Adipocyte (in vitro differentiated cells): ENCODE data around the gene POM121L2.

Experiments used
- DNase-seq: peaks from one replicate; pipeline ENCODE4 v3.0.0-alpha.2; 2015; ENCODE audit warnings: low read depth
- H3K27me3 ChIP-seq: replicated peaks from 2 replicates; pipeline ENCODE4 v1.7.0; 2013; ENCODE audit warnings: mild to moderate bottlenecking, low read length, moderate library complexity; ENCODE audit not compliant: control insufficient read depth, insufficient read depth
- H3K36me3 ChIP-seq: 2 replicates; pipeline ENCODE4 v1.7.0; 2013; ENCODE audit warnings: low read length, mild to moderate bottlenecking, moderate library complexity; ENCODE audit not compliant: control insufficient read depth, insufficient read depth, severe bottlenecking
- H3K4me1 ChIP-seq: 2 replicates; pipeline ENCODE4 v1.7.0; 2013; ENCODE audit warnings: mild to moderate bottlenecking, low read length, moderate library complexity; ENCODE audit not compliant: control insufficient read depth, insufficient read depth
- H3K4me3 ChIP-seq: 2 replicates; pipeline ENCODE4 v1.7.0; 2013; ENCODE audit warnings: mild to moderate bottlenecking, low read length, moderate library complexity
- H3K9ac ChIP-seq: 2 replicates; pipeline ENCODE4 v1.7.0; 2013; ENCODE audit warnings: mild to moderate bottlenecking, low read length, moderate library complexity
- H3K9me3 ChIP-seq: 2 replicates; pipeline ENCODE4 v1.7.0; 2013; ENCODE audit warnings: mild to moderate bottlenecking, low read length, moderate library complexity; ENCODE audit not compliant: control insufficient read depth

The POM121L2 gene

GRCh38 chr6:27312146-27312949 is at the start of gene POM121L2:
POM121L2 (minus strand) TSS chr6:27312273; CDS start chr6:27312170, 103 bp downstream.
- H3K4me1 ChIP-seq = no peaks in the 10 kb centered on the region
- H3K9me3 ChIP-seq = peaks cover 8% of the 10 kb centered on the region
- no peaks in the 10 kb centered on the region for H3K36me3 ChIP-seq
- peaks cover 32% of the 10 kb centered on the region for H3K27me3 ChIP-seq
- DNase-seq = peak; percentile 68
- H3K4me3 ChIP-seq = peak within 1 kb of the TSS; percentile 77
- peak within 1 kb of the TSS; percentile 37 for H3K9ac ChIP-seq

GRCh38 chr6:27359231-27359630 is 47.2 kb upstream of the POM121L2 start:
- Histone ChIP-seq H3K9ac (no peak overlapping the region), H3K27me3 (no peaks in the 10 kb centered on the region), H3K36me3 (no peaks in the 10 kb centered on the region), H3K4me1 (no peaks in the 10 kb centered on the region), H3K9me3 (peaks cover 53% of the 10 kb centered on the region), H3K4me3 (no peak overlapping the region)
- DNase-seq = no peak

- no peak for DNase-seq
- Histone ChIP-seq H3K9ac (no peak overlapping the region), H3K9me3 (peaks cover 53% of the 10 kb centered on the region), H3K4me1 (no peaks in the 10 kb centered on the region), H3K27me3 (no peaks in the 10 kb centered on the region), H3K36me3 (no peaks in the 10 kb centered on the region), H3K4me3 (no peak overlapping the region)
Observed at GRCh38 chr6:27358786-27359185, 46.7 kb upstream of the POM121L2 start.

GRCh38 chr6:27352850-27353249 is 40.8 kb upstream of the POM121L2 start:
- H3K9me3 ChIP-seq = peaks cover 22% of the 10 kb centered on the region
- no peak for DNase-seq

GRCh38 chr6:27334141-27334540 is 22.1 kb upstream of the POM121L2 start:
- no peak overlapping the region for H3K9ac ChIP-seq
- no peaks in the 10 kb centered on the region for H3K36me3 ChIP-seq
- peaks cover 7% of the 10 kb centered on the region for H3K4me1 ChIP-seq
- H3K27me3 ChIP-seq = no peaks in the 10 kb centered on the region
- H3K9me3 ChIP-seq = no peaks in the 10 kb centered on the region
- no peak overlapping the region for H3K4me3 ChIP-seq
- no peak for DNase-seq

More at GRCh38 chr6:27352850-27353249, 40.8 kb upstream of the POM121L2 start:
- no peaks in the 10 kb centered on the region for H3K27me3 ChIP-seq
- H3K4me3 ChIP-seq = no peak overlapping the region
- H3K4me1 ChIP-seq = no peaks in the 10 kb centered on the region
- no peak overlapping the region for H3K9ac ChIP-seq
- no peaks in the 10 kb centered on the region for H3K36me3 ChIP-seq

- no peaks in the 10 kb centered on the region for H3K27me3 ChIP-seq
- H3K9ac ChIP-seq = no peak overlapping the region
- no peaks in the 10 kb centered on the region for H3K36me3 ChIP-seq
- no peak for DNase-seq
- no peaks in the 10 kb centered on the region for H3K9me3 ChIP-seq
- H3K4me3 ChIP-seq = peak overlapping the region; percentile 77
- H3K4me1 ChIP-seq = peaks cover 7% of the 10 kb centered on the region
Observed at GRCh38 chr6:27333642-27334040, 21.6 kb upstream of the POM121L2 start.

GRCh38 chr6:27332692-27333641 is 20.9 kb upstream of the POM121L2 start:
- peaks cover 7% of the 10 kb centered on the region for H3K4me1 ChIP-seq
- no peaks in the 10 kb centered on the region for H3K9me3 ChIP-seq
- DNase-seq = peak; percentile 53

GRCh38 chr6:27327023-27327738 is 15.1 kb upstream of the POM121L2 start:
- H3K4me3 ChIP-seq = no peak overlapping the region
- H3K4me1 ChIP-seq = no peaks in the 10 kb centered on the region
- no peak overlapping the region for H3K9ac ChIP-seq
- no peaks in the 10 kb centered on the region for H3K27me3 ChIP-seq
- DNase-seq = no peak
- H3K36me3 ChIP-seq = no peaks in the 10 kb centered on the region
- no peaks in the 10 kb centered on the region for H3K9me3 ChIP-seq

More at GRCh38 chr6:27332692-27333641, 20.9 kb upstream of the POM121L2 start:
- H3K27me3 ChIP-seq = no peaks in the 10 kb centered on the region
- no peaks in the 10 kb centered on the region for H3K36me3 ChIP-seq
- no peak overlapping the region for H3K9ac ChIP-seq
- peak overlapping the region; percentile 77 for H3K4me3 ChIP-seq

- Histone ChIP-seq H3K9me3 (no peaks in the 10 kb centered on the region), H3K4me1 (no peaks in the 10 kb centered on the region), H3K36me3 (no peaks in the 10 kb centered on the region), H3K27me3 (no peaks in the 10 kb centered on the region), H3K4me3 (no peak overlapping the region), H3K9ac (no peak overlapping the region)
- DNase-seq = no peak
Observed at GRCh38 chr6:27321901-27322300, 9.8 kb upstream of the POM121L2 start.

GRCh38 chr6:27321370-27321769 is 9.3 kb upstream of the POM121L2 start:
- Histone ChIP-seq H3K4me3 (no peak overlapping the region), H3K9ac (no peak overlapping the region), H3K36me3 (no peaks in the 10 kb centered on the region), H3K27me3 (no peaks in the 10 kb centered on the region), H3K4me1 (no peaks in the 10 kb centered on the region), H3K9me3 (no peaks in the 10 kb centered on the region)
- DNase-seq = no peak

GRCh38 chr6:27318973-27319372 is 6.9 kb upstream of the POM121L2 start:
- Histone ChIP-seq H3K4me3 (no peak overlapping the region), H3K9ac (no peak overlapping the region), H3K9me3 (peaks cover 3% of the 10 kb centered on the region), H3K36me3 (no peaks in the 10 kb centered on the region), H3K4me1 (no peaks in the 10 kb centered on the region), H3K27me3 (no peaks in the 10 kb centered on the region)
- DNase-seq = no peak
